ENCODE data around the gene PCSK6. TPM values are rescaled to one million over a fixed set of nuclear protein-coding genes. Genes with fewer than 3 reads are reported as not detected.

The PCSK6 gene
- total RNA-seq, 2 experiments from 2014 or later = 0.28 TPM; not detected in 1

- Mint-ChIP-seq H3K4me1 (ENCODE audit: low read depth) (no peaks in the 10 kb centered on the region), H3K27me3 (peaks cover 13% of the 10 kb centered on the region), H3K9me3 (peaks cover 2% of the 10 kb centered on the region), H3K4me3 (no peak overlapping the region), H3K36me3 (ENCODE audit: low read depth) (no peaks in the 10 kb centered on the region), H3K27ac (no peak overlapping the region)
- Histone ChIP-seq H3K9me3 (ENCODE audit: control insufficient read depth in 1 of 2, insufficient read depth in 1 of 2, low read length in 2 of 2) (peaks cover 0 to 9% of the 10 kb centered on the region in 2 experiments), H3K4me1 (ENCODE audit: insufficient read depth, low read length) (peaks cover 3% of the 10 kb centered on the region), H3K4me3 (ENCODE audit: low read length) (no peak overlapping the region), H3K36me3 (ENCODE audit: insufficient read depth, low read length) (no peaks in the 10 kb centered on the region), H3K27me3 (ENCODE audit: control insufficient read depth in 1 of 2, insufficient read depth in 2 of 2, low read length in 2 of 2) (peaks cover 0 to 1% of the 10 kb centered on the region in 2 experiments), H3K27ac (ENCODE audit: low read depth in 1 of 2, low read length in 2 of 2) (no peak overlapping the region)
- ATAC-seq (ENCODE audit: poor library complexity) (no peak), DNase-seq (no peak)
- POLR2A ChIA-PET = no interaction called here
- no peak for TF ChIP-seq CTCF (IDR thresholded peaks at IDR 0.05)
- CTCF ChIA-PET = no interaction called here
- intact Hi-C loops (cut with DNase I, micrococcal nuclease) = no loop called here
Observed at GRCh38 chr15:101444807-101445508, 44.5 kb downstream of the PCSK6 start.

- ATAC-seq (ENCODE audit: poor library complexity) (no peak), DNase-seq (no peak)
- Histone ChIP-seq H3K36me3 (ENCODE audit: insufficient read depth, low read length) (no peaks in the 10 kb centered on the region), H3K27ac (ENCODE audit: low read depth in 1 of 2, low read length in 2 of 2) (no peak overlapping the region), H3K4me3 (ENCODE audit: low read length) (no peak overlapping the region), H3K4me1 (ENCODE audit: insufficient read depth, low read length) (peaks cover 3% of the 10 kb centered on the region), H3K27me3 (ENCODE audit: control insufficient read depth in 1 of 2, insufficient read depth in 2 of 2, low read length in 2 of 2) (peaks cover 0 to 7% of the 10 kb centered on the region in 2 experiments), H3K9me3 (ENCODE audit: control insufficient read depth in 1 of 2, insufficient read depth in 1 of 2, low read length in 2 of 2) (peaks cover 0 to 10% of the 10 kb centered on the region in 2 experiments)
- intact Hi-C loops (cut with DNase I, micrococcal nuclease) = no loop called here
- Mint-ChIP-seq H3K4me1 (ENCODE audit: low read depth) (no peaks in the 10 kb centered on the region), H3K36me3 (ENCODE audit: low read depth) (no peaks in the 10 kb centered on the region), H3K27me3 (peaks cover 14% of the 10 kb centered on the region), H3K4me3 (no peak overlapping the region), H3K27ac (no peak overlapping the region), H3K9me3 (peaks cover 2% of the 10 kb centered on the region)
- ChIA-PET CTCF (no interaction called here), POLR2A (no interaction called here)
- TF ChIP-seq CTCF (IDR thresholded peaks at IDR 0.05) = no peak
Observed at GRCh38 chr15:101444015-101444414, 45.5 kb downstream of the PCSK6 start.

GRCh38 chr15:101442272-101442671, 47.2 kb downstream of the PCSK6 start:
- ChIA-PET CTCF (no interaction called here), POLR2A (no interaction called here)
- peaks cover 3% of the 10 kb centered on the region for H3K4me1 ChIP-seq (ENCODE audit: insufficient read depth, low read length)
- H3K36me3 ChIP-seq (ENCODE audit: insufficient read depth, low read length) = no peaks in the 10 kb centered on the region
- H3K4me3 ChIP-seq (ENCODE audit: low read length) = no peak overlapping the region
- Mint-ChIP-seq H3K9me3 (peaks cover 2% of the 10 kb centered on the region), H3K4me1 (ENCODE audit: low read depth) (no peaks in the 10 kb centered on the region), H3K27ac (no peak overlapping the region), H3K27me3 (peaks cover 20% of the 10 kb centered on the region), H3K36me3 (ENCODE audit: low read depth) (no peaks in the 10 kb centered on the region), H3K4me3 (no peak overlapping the region)
- TF ChIP-seq CTCF (IDR thresholded peaks at IDR 0.05) = no peak
- peaks cover 0 to 19% of the 10 kb centered on the region in 2 experiments for H3K9me3 ChIP-seq (ENCODE audit: control insufficient read depth in 1 of 2, insufficient read depth in 1 of 2, low read length in 2 of 2)
- no peak overlapping the region for H3K27ac ChIP-seq (ENCODE audit: low read depth in 1 of 2, low read length in 2 of 2)
- DNase-seq (no peak), ATAC-seq (ENCODE audit: poor library complexity) (no peak)
- peaks cover 0 to 7% of the 10 kb centered on the region in 2 experiments for H3K27me3 ChIP-seq (ENCODE audit: control insufficient read depth in 1 of 2, insufficient read depth in 2 of 2, low read length in 2 of 2)
- intact Hi-C loops (cut with DNase I, micrococcal nuclease) = no loop called here

Data from CD4-positive, alpha-beta T cell (primary cell).